ENCODE data around the gene DOK3. TPM values are rescaled to one million over a fixed set of nuclear protein-coding genes. Genes with fewer than 3 reads are reported as not detected.
A peak's percentile ranks its signal among the peaks of the same experiment; 100 is the strongest.

The DOK3 gene
- total and polyA plus RNA-seq, 2 of the 13 experiments (the other 11 are each of a cell fraction or from before 2014, with no cell fraction given) = 1.4 to 1.5 TPM

DNA sequence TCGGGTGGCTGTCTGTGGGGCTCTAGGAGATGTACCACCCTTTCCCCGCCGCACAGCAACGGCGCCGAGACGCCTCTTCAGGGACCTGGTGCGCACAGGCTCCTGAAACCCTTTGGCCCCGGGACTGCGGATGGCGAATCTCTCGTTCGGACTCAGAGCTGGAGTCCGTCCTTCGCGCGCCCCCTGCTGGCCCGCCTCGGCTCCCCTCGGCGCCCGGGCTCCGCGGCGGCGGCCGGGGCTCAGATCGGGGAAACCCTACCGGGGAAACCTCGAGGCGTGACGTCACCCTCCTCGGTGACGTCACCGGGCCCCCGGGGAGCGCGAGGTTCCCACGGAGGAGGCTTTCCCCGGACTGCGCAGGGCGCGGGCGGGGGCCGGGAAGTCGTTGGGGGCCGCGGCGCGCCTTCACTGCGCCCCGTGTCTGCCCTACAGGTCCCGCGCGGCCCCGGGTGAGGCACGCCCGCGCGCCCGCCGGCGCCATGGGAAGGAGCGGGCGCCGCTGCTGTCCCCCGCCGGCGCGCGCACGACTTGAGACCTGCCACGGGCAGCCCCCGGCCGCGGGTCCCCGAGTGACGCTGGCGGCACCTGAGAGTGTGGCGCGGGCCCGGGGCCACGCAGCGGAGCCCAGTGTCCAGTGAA, 55.1 kb downstream of the DOK3 start (continued):
- TF ChIP-seq CBX2 (IDR thresholded peaks at IDR 0.05; ENCODE audit: low read depth, low read length) (no peak), CBX2 (CRISPR knock-in tag; IDR thresholded peaks at IDR 0.05; ENCODE audit: low read depth) (no peak), RXRB (CRISPR knock-in tag; IDR thresholded peaks at IDR 0.05; ENCODE audit: borderline replicate concordance) (peak; percentile 57; the same call in 1 of the 2 replicates), KLF16 (CRISPR knock-in tag; IDR thresholded peaks at IDR 0.05) (peak in 1 of 2 experiments; percentile 66; a peak in 2 of 4 replicates), MZF1 (CRISPR knock-in tag; IDR thresholded peaks at IDR 0.05; ENCODE audit: borderline replicate concordance) (no peak), ZNF33A (CRISPR knock-in tag; IDR thresholded peaks at IDR 0.05; ENCODE audit: borderline replicate concordance) (no peak), TRIM24 (CRISPR knock-in tag; IDR thresholded peaks at IDR 0.05) (no peak), ZNF672 (CRISPR knock-in tag; IDR thresholded peaks at IDR 0.05) (no peak), SKI (IDR thresholded peaks at IDR 0.05; ENCODE audit: partially characterized antibody) (peak; percentile 52), SIX1 (CRISPR knock-in tag; IDR thresholded peaks at IDR 0.05; ENCODE audit: borderline replicate concordance) (no peak), FOSL2 (CRISPR knock-in tag; IDR thresholded peaks at IDR 0.05) (peak; percentile 61), ZNF343 (CRISPR knock-in tag; IDR thresholded peaks at IDR 0.05) (no peak)
- TF ChIP-seq, protein P1, sequence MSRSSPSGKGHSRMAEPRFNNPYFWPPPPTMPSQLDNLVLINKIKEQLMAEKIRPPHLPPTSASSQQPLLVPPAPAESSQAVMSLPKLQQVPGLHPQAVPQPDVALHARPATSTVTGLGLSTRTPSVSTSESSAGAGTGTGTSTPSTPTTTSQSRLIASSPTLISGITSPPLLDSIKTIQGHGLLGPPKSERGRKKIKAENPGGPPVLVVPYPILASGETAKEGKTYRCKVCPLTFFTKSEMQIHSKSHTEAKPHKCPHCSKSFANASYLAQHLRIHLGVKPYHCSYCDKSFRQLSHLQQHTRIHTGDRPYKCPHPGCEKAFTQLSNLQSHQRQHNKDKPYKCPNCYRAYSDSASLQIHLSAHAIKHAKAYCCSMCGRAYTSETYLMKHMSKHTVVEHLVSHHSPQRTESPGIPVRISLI (CRISPR knock-in tag; IDR thresholded peaks at IDR 0.05; ENCODE audit: borderline replicate concordance) = no peak
- TF ChIP-seq, protein P2, sequence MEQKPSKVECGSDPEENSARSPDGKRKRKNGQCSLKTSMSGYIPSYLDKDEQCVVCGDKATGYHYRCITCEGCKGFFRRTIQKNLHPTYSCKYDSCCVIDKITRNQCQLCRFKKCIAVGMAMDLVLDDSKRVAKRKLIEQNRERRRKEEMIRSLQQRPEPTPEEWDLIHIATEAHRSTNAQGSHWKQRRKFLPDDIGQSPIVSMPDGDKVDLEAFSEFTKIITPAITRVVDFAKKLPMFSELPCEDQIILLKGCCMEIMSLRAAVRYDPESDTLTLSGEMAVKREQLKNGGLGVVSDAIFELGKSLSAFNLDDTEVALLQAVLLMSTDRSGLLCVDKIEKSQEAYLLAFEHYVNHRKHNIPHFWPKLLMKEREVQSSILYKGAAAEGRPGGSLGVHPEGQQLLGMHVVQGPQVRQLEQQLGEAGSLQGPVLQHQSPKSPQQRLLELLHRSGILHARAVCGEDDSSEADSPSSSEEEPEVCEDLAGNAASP (CRISPR knock-in tag; IDR thresholded peaks at IDR 0.05; ENCODE audit: borderline replicate concordance) = no peak
- TF ChIP-seq, protein P3, sequence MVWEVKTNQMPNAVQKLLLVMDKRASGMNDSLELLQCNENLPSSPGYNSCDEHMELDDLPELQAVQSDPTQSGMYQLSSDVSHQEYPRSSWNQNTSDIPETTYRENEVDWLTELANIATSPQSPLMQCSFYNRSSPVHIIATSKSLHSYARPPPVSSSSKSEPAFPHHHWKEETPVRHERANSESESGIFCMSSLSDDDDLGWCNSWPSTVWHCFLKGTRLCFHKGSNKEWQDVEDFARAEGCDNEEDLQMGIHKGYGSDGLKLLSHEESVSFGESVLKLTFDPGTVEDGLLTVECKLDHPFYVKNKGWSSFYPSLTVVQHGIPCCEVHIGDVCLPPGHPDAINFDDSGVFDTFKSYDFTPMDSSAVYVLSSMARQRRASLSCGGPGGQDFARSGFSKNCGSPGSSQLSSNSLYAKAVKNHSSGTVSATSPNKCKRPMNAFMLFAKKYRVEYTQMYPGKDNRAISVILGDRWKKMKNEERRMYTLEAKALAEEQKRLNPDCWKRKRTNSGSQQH (CRISPR knock-in tag; IDR thresholded peaks at IDR 0.05; ENCODE audit: low read depth) = no peak
- TF ChIP-seq, protein P4, sequence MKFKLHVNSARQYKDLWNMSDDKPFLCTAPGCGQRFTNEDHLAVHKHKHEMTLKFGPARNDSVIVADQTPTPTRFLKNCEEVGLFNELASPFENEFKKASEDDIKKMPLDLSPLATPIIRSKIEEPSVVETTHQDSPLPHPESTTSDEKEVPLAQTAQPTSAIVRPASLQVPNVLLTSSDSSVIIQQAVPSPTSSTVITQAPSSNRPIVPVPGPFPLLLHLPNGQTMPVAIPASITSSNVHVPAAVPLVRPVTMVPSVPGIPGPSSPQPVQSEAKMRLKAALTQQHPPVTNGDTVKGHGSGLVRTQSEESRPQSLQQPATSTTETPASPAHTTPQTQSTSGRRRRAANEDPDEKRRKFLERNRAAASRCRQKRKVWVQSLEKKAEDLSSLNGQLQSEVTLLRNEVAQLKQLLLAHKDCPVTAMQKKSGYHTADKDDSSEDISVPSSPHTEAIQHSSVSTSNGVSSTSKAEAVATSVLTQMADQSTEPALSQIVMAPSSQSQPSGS (CRISPR knock-in tag; IDR thresholded peaks at IDR 0.05) = peak; percentile 96
- TF ChIP-seq, protein P5, sequence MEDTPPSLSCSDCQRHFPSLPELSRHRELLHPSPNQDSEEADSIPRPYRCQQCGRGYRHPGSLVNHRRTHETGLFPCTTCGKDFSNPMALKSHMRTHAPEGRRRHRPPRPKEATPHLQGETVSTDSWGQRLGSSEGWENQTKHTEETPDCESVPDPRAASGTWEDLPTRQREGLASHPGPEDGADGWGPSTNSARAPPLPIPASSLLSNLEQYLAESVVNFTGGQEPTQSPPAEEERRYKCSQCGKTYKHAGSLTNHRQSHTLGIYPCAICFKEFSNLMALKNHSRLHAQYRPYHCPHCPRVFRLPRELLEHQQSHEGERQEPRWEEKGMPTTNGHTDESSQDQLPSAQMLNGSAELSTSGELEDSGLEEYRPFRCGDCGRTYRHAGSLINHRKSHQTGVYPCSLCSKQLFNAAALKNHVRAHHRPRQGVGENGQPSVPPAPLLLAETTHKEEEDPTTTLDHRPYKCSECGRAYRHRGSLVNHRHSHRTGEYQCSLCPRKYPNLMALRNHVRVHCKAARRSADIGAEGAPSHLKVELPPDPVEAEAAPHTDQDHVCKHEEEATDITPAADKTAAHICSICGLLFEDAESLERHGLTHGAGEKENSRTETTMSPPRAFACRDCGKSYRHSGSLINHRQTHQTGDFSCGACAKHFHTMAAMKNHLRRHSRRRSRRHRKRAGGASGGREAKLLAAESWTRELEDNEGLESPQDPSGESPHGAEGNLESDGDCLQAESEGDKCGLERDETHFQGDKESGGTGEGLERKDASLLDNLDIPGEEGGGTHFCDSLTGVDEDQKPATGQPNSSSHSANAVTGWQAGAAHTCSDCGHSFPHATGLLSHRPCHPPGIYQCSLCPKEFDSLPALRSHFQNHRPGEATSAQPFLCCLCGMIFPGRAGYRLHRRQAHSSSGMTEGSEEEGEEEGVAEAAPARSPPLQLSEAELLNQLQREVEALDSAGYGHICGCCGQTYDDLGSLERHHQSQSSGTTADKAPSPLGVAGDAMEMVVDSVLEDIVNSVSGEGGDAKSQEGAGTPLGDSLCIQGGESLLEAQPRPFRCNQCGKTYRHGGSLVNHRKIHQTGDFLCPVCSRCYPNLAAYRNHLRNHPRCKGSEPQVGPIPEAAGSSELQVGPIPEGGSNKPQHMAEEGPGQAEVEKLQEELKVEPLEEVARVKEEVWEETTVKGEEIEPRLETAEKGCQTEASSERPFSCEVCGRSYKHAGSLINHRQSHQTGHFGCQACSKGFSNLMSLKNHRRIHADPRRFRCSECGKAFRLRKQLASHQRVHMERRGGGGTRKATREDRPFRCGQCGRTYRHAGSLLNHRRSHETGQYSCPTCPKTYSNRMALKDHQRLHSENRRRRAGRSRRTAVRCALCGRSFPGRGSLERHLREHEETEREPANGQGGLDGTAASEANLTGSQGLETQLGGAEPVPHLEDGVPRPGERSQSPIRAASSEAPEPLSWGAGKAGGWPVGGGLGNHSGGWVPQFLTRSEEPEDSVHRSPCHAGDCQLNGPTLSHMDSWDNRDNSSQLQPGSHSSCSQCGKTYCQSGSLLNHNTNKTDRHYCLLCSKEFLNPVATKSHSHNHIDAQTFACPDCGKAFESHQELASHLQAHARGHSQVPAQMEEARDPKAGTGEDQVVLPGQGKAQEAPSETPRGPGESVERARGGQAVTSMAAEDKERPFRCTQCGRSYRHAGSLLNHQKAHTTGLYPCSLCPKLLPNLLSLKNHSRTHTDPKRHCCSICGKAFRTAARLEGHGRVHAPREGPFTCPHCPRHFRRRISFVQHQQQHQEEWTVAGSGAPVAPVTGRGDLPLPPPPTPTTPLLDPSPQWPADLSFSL (CRISPR knock-in tag; IDR thresholded peaks at IDR 0.05) = no peak
